GM12873 (cell line): Measurements from ENCODE around the gene MYRIP.

ENCODE experiments used
- CTCF ChIP-seq: IDR thresholded peaks from 2 replicates; pipeline ENCODE4 v1.5.1; 2012; ENCODE audit warnings: low read depth, mild to moderate bottlenecking, moderate library complexity, low read length, control low read depth; ENCODE audit not compliant: insufficient read depth; ENCODE audit errors: missing control alignments

MYRIP gene

DNA sequence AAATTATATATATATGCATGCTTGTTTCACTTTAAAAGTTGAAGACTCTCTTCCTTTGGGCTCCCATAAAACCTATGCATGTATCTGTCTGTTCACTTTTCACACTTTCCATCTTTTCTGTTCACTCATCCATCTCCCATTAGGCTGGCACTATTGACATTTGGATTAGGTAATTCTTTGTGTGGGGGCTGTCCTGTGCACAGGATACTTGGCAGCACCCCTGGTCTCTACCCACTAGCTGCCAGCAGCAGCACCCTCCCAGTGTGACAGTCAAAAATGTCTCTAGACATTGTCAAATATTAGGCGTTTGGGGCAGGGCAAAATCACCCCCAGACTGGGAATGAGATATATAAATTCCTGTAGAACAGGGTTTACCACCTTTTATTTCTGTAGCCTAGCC, 427.8 kb downstream of the MYRIP start:
- no peak for TF ChIP-seq CTCF

DNA sequence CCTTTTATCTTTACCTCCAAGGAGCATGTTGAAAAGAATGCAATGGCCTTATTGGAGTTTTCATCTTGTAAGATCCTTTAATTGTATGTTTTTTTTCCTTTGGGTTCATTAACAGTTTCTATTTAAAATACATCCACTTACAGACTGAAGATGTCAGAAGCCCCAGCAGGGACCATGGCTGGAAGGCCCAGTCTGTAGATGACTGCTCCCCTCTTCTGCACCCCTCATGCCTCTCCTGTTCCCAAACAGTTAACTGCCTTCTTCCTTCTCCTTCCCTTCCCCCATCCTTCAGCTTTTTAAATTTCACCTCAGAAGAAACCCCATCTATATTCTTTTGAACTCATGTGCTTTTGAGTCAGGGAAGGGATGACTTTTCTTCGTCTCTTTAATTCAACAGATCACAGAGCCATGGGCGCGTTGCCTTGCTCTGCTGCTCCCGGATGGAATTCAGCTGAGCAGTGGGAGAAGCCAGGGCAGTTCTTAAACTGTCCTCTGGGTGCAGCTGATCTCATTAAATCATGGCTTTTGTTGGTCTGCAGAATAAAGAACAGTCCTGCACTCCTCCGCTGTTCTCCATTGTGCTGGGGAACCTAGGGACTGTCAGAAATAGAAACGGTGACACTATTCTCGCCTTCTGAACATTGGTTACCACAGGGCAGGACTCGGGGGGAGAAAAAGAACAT, 428.6 kb downstream of the MYRIP start:
- TF ChIP-seq CTCF = no peak

- peak; percentile 12 for TF ChIP-seq CTCF
These were observed 431.5 kb downstream of the MYRIP start for GRCh38 chr3:40240921-40241320.

DNA sequence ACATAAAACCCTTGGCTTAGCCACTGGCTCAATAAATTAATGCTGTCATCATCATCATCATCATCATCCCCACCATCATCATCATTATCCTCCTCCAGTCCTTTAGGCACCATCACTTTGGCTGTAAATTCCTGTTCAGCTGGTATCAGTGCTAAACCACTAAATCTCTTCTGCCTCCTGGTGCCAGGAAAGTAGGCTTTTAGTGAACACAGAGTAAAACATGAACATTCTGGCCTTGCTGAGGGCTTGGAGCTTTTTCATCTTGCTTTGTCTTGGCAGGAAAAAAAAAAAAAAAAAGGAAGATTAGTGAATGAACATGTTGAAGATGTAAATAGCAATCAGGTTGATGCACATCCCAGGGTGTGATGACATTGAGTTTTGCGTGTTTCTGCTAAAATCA, 432.8 kb downstream of the MYRIP start:
- no peak for TF ChIP-seq CTCF

DNA sequence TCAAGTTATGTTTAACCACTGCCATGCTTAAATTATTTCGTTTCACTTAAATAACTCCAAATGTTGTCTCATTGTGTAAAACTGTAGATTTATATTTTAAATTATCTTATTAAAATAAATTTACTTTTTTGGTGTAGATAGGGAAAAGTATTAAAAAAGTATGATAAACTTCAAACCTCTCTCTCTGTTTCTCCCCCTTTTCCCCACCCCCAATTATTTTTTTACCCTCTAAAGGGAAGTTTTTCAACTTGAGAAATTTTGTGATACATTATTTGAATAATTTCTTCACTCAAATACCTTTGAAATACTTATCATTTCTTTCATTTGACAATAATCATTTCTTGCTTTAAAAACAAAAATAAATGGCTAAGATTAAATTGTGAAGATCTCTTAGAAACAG, 433.2 kb downstream of the MYRIP start:
- no peak for TF ChIP-seq CTCF

DNA sequence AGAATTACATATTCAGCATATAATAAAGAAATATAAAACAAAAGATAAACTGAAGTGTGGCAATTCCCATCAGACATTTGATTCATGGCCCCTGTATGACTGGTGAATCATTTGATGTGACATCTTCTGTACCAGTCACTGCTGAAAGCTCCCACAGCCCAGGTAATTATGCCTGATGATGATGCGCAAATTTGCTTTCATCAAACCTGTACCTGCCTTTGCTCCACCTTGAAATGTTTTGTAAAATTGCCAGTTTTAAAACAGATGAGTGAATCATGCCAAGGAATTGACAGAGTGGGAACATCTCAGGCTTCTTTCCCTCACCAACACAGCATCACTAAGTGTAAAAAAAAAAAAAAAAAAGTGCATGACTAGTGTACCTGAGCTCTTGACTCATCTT, 433.6 kb downstream of the MYRIP start:
- no peak for TF ChIP-seq CTCF

GRCh38 chr3:40247714-40248454, 438.5 kb downstream of the MYRIP start:
- no peak for TF ChIP-seq CTCF
